ENCODE results near the gene PCMT1. TPM values are rescaled to one million over a fixed set of nuclear protein-coding genes. Genes with fewer than 3 reads are reported as not detected.

Gene PCMT1
- total and polyA plus RNA-seq, 5 donors from 2014 or later: 44.8 to 228 (median 167) TPM

DNA sequence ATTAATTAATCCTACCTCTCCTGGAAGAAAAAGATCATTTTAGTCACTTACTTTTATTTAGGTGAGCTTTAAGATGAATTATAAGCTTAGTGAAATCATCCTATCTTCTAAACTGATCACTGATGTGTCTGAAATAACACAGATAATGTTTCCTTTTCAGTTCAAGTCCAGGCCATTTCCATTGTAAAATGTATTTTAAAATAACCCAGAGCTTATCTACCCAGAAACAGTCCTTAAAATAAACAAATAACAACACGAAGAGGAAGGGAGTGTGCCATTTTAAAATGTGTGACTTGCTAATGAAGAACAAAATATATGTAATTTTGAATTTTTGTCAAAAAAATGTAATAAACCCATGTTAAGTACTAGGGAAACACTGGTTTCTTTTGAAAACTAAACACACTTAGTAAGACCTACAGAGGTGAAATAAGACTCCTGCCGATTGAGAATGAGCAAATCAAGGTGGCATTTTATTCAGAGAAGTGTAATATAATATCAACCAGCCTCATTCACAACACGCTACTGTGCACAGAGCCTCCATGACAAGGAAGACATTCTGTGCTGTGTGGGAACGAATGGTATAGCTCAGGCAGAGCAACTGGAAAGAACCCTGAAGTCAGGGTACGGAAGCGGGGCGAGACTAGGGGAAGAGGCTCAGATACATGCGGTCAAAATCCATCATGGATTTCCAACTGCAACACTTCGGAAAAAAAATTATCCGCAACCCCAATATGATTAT is 106.9 kb downstream of the PCMT1 start:
- ATAC-seq (ENCODE audit: low read depth in 2 of 2) (no peak), DNase-seq (no peak)
- no peaks in the 10 kb centered on the region for H3K9me3 ChIP-seq (ENCODE audit: control insufficient read depth in 2 of 2, low read length in 2 of 2)
- H3K27ac ChIP-seq (ENCODE audit: insufficient read depth, low read length, poor library complexity, severe bottlenecking): no peak overlapping the region
- H3K4me1 ChIP-seq (ENCODE audit: control insufficient read depth, insufficient read depth, low read length, poor library complexity, severe bottlenecking): peaks cover 6% of the 10 kb centered on the region
- H3K27me3 Mint-ChIP-seq: peaks cover 30% of the 10 kb centered on the region
- H3K4me3 ChIP-seq (ENCODE audit: low read depth, low read length): no peak overlapping the region
- H3K27me3 ChIP-seq (ENCODE audit: control insufficient read depth, insufficient read depth, low read length): peaks cover 6% of the 10 kb centered on the region
- H3K36me3 Mint-ChIP-seq: peaks cover 7% of the 10 kb centered on the region
- no peaks in the 10 kb centered on the region for H3K36me3 ChIP-seq (ENCODE audit: control insufficient read depth, insufficient read depth, low read length)
- no peak overlapping the region for H3K27ac Mint-ChIP-seq
- no peaks in the 10 kb centered on the region for H3K9me3 Mint-ChIP-seq
- H3K4me3 Mint-ChIP-seq: no peak overlapping the region
- peaks cover 0 to 6% (median 1%) of the 10 kb centered on the region in 4 donors for H3K4me1 Mint-ChIP-seq

GRCh38 chr6:149857541-149857940 is 108.0 kb downstream of the PCMT1 start:
- peaks cover 0 to 4% (median 2%) of the 10 kb centered on the region in 4 donors for H3K4me1 Mint-ChIP-seq
- H3K9me3 ChIP-seq (ENCODE audit: control insufficient read depth in 2 of 2, low read length in 2 of 2): no peaks in the 10 kb centered on the region
- H3K27ac ChIP-seq (ENCODE audit: insufficient read depth, low read length, poor library complexity, severe bottlenecking): no peak overlapping the region
- H3K27me3 Mint-ChIP-seq: peaks cover 35% of the 10 kb centered on the region
- no peak overlapping the region for H3K4me3 ChIP-seq (ENCODE audit: low read depth, low read length)
- no peak for DNase-seq
- H3K36me3 ChIP-seq (ENCODE audit: control insufficient read depth, insufficient read depth, low read length): no peaks in the 10 kb centered on the region
- no peak for ATAC-seq (ENCODE audit: low read depth in 2 of 2)
- H3K36me3 Mint-ChIP-seq: peaks cover 7% of the 10 kb centered on the region
- H3K4me3 Mint-ChIP-seq: no peak overlapping the region
- H3K9me3 Mint-ChIP-seq: no peaks in the 10 kb centered on the region
- H3K4me1 ChIP-seq (ENCODE audit: control insufficient read depth, insufficient read depth, low read length, poor library complexity, severe bottlenecking): peaks cover under 1% of the 10 kb centered on the region
- H3K27me3 ChIP-seq (ENCODE audit: control insufficient read depth, insufficient read depth, low read length): peaks cover 13% of the 10 kb centered on the region
- no peak overlapping the region for H3K27ac Mint-ChIP-seq

DNA sequence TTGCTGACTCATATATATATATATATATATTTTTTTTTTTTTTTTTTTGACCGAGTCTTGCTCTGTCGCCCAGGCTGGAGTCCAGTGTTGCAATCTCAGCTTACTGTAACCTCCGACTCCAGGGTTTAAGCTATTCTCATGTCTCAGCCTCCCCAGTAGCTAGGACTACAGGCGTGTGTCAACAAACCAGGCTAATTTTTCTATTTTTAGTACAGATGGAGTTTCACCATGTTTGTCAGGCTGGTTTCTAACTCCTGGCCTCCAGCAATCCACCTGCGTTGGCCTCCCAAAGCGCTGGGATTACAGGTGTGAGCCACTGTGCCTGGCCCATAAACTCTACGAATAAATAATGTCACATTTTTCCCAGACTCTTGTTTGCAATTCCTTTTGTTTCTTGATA is 109.8 kb downstream of the PCMT1 start:
- H3K4me3 Mint-ChIP-seq: no peak overlapping the region
- ATAC-seq (ENCODE audit: low read depth in 2 of 2): no peak

DNA sequence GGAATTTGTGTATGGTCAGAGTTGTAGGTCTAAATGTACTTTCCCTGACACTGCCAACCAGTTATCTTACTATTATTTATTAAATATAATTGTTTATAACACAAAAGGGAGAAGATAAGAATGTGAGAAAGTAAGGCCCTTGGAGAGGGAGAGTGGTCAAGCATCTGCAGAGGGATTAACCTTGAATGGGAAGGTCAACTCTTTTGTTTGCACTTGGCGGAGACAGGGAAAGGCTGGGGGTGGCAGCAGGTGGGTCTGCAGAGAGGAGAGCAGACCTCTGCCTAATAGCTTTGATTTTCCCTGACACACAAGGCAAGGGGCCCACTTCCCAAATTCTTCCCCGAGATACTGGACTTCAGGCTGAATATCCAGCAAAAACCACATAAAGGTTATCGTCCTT is 110.4 kb downstream of the PCMT1 start:
- H3K27ac Mint-ChIP-seq: no peak overlapping the region
- H3K4me1 Mint-ChIP-seq: peaks cover 0 to 12% (median 7%) of the 10 kb centered on the region in 4 donors
- DNase-seq (no peak), ATAC-seq (ENCODE audit: low read depth in 2 of 2) (no peak)
- H3K27me3 ChIP-seq (ENCODE audit: control insufficient read depth, insufficient read depth, low read length): peaks cover 10% of the 10 kb centered on the region
- no peak overlapping the region for H3K4me3 ChIP-seq (ENCODE audit: low read depth, low read length)
- H3K4me3 Mint-ChIP-seq: no peak overlapping the region
- no peaks in the 10 kb centered on the region for H3K9me3 Mint-ChIP-seq
- H3K27me3 Mint-ChIP-seq: peaks cover 39% of the 10 kb centered on the region
- no peaks in the 10 kb centered on the region for H3K36me3 ChIP-seq (ENCODE audit: control insufficient read depth, insufficient read depth, low read length)
- no peak overlapping the region for H3K27ac ChIP-seq (ENCODE audit: insufficient read depth, low read length, poor library complexity, severe bottlenecking)
- H3K9me3 ChIP-seq (ENCODE audit: control insufficient read depth in 2 of 2, low read length in 2 of 2): no peaks in the 10 kb centered on the region
- peaks cover 7% of the 10 kb centered on the region for H3K36me3 Mint-ChIP-seq
- H3K4me1 ChIP-seq (ENCODE audit: control insufficient read depth, insufficient read depth, low read length, poor library complexity, severe bottlenecking): peaks cover 13% of the 10 kb centered on the region

More for the DNA sequence above, 109.8 kb downstream of the PCMT1 start:
- DNase-seq: no peak
- Mint-ChIP-seq H3K27ac (no peak overlapping the region), H3K36me3 (peaks cover 7% of the 10 kb centered on the region), H3K4me1 (peaks cover 0 to 8% (median 7%) of the 10 kb centered on the region in 4 donors), H3K27me3 (peaks cover 35% of the 10 kb centered on the region), H3K9me3 (no peaks in the 10 kb centered on the region)
- no peak overlapping the region for H3K27ac ChIP-seq (ENCODE audit: insufficient read depth, low read length, poor library complexity, severe bottlenecking)
- no peak overlapping the region for H3K4me3 ChIP-seq (ENCODE audit: low read depth, low read length)
- H3K36me3 ChIP-seq (ENCODE audit: control insufficient read depth, insufficient read depth, low read length): no peaks in the 10 kb centered on the region
- peaks cover 13% of the 10 kb centered on the region for H3K27me3 ChIP-seq (ENCODE audit: control insufficient read depth, insufficient read depth, low read length)
- no peaks in the 10 kb centered on the region for H3K9me3 ChIP-seq (ENCODE audit: control insufficient read depth in 2 of 2, low read length in 2 of 2)
- H3K4me1 ChIP-seq (ENCODE audit: control insufficient read depth, insufficient read depth, low read length, poor library complexity, severe bottlenecking): peaks cover 9% of the 10 kb centered on the region

- Histone ChIP-seq H3K4me3 (ENCODE audit: low read depth, low read length) (no peak overlapping the region), H3K27me3 (ENCODE audit: control insufficient read depth, insufficient read depth, low read length) (peaks cover 12% of the 10 kb centered on the region), H3K36me3 (ENCODE audit: control insufficient read depth, insufficient read depth, low read length) (no peaks in the 10 kb centered on the region), H3K4me1 (ENCODE audit: control insufficient read depth, insufficient read depth, low read length, poor library complexity, severe bottlenecking) (peaks cover 13% of the 10 kb centered on the region), H3K27ac (ENCODE audit: insufficient read depth, low read length, poor library complexity, severe bottlenecking) (no peak overlapping the region), H3K9me3 (ENCODE audit: control insufficient read depth in 2 of 2, low read length in 2 of 2) (no peaks in the 10 kb centered on the region)
- DNase-seq: no peak
- Mint-ChIP-seq H3K27ac (no peak overlapping the region), H3K4me1 (peaks cover 0 to 13% (median 7%) of the 10 kb centered on the region in 4 donors), H3K36me3 (peaks cover 7% of the 10 kb centered on the region), H3K4me3 (no peak overlapping the region), H3K9me3 (no peaks in the 10 kb centered on the region), H3K27me3 (peaks cover 44% of the 10 kb centered on the region)
- ATAC-seq (ENCODE audit: low read depth in 2 of 2): no peak
These were observed 110.9 kb downstream of the PCMT1 start for GRCh38 chr6:149860513-149860833.

Other genes with a start within 250 kb of the PCMT1 start
- gene PPIL4, start 203.7 kb upstream of the PCMT1 start, total RNA-seq: 40.8 TPM
- 10 to 100 TPM; 10.0 to 13.3 (median 12.0) TPM for gene PPIL4, start 203.7 kb upstream of the PCMT1 start, polyA plus RNA-seq
- 29.1 TPM for gene GINM1, start 183.4 kb upstream of the PCMT1 start, total RNA-seq
- gene GINM1, start 183.4 kb upstream of the PCMT1 start, polyA plus RNA-seq: 10 to 100 TPM; 24.0 to 29.9 (median 26.4) TPM
- 22.9 TPM for gene KATNA1, start 101.0 kb upstream of the PCMT1 start, total RNA-seq
- gene KATNA1, start 101.0 kb upstream of the PCMT1 start, polyA plus RNA-seq: 10 to 100 TPM; 26.3 to 35.5 (median 32.0) TPM
- 40.9 TPM for gene LATS1, start 31.6 kb upstream of the PCMT1 start, total RNA-seq
- gene LATS1, start 31.6 kb upstream of the PCMT1 start, polyA plus RNA-seq: 10 to 100 TPM in 3 of 4 donors, 1 to 10 TPM in 1; 8.9 to 12.4 (median 12.1) TPM
- 22.4 TPM for gene NUP43, start 3.2 kb upstream of the PCMT1 start, total RNA-seq
- 10 to 100 TPM in 1 of 4 donors, 1 to 10 TPM in 3; 4.0 to 10.7 (median 5.6) TPM for gene NUP43, start 3.2 kb upstream of the PCMT1 start, polyA plus RNA-seq
- gene LRP11, start 114.6 kb downstream of the PCMT1 start, total RNA-seq: 0.49 TPM
- 1 to 10 TPM in 2 of 4 donors, under 1 TPM in 2; 0.42 to 1.3 (median 0.93) TPM for gene LRP11, start 114.6 kb downstream of the PCMT1 start, polyA plus RNA-seq
- not detected for gene RAET1E, start 148.4 kb downstream of the PCMT1 start, total RNA-seq
- not detected for gene RAET1E, start 148.4 kb downstream of the PCMT1 start, polyA plus RNA-seq
- 0.76 TPM for gene RAET1G, start 173.4 kb downstream of the PCMT1 start, total RNA-seq
- gene RAET1G, start 173.4 kb downstream of the PCMT1 start, polyA plus RNA-seq: not detected
- 9.7 TPM for gene ULBP2, start 192.3 kb downstream of the PCMT1 start, total RNA-seq
- gene ULBP2, start 192.3 kb downstream of the PCMT1 start, polyA plus RNA-seq: under 1 TPM in 1 of 4 donors, not detected in 3; 0.13 TPM
- gene ULBP1, start 214.2 kb downstream of the PCMT1 start, total RNA-seq: 0.64 TPM
- not detected for gene ULBP1, start 214.2 kb downstream of the PCMT1 start, polyA plus RNA-seq